SJSA1 (cell line): Measurements from ENCODE around the gene TRA2A. TPM values are rescaled to one million over a fixed set of nuclear protein-coding genes. Genes with fewer than 3 reads are reported as not detected.

ENCODE experiments used
- total RNA-seq: library from RNA; depleted of rRNA; stranded (reverse); fragments of >200 nt; shearing (Covaris generic); gene quantifications from 2 replicates; pipeline ENCODE4 v1.2.3, GENCODE V29; 2014; rRNA removed

Gene TRA2A
- total RNA-seq, 1 experiment from 2014 or later, result 29.0 TPM

Other genes with a start within 250 kb of the TRA2A start
- 94.0 and 139 TPM in 2 replicates for gene MALSU1, start 232.6 kb downstream of the TRA2A start, total RNA-seq
- 189 and 220 TPM in 2 replicates for gene IGF2BP3, start 61.5 kb downstream of the TRA2A start, total RNA-seq
- gene CCDC126, start 65.4 kb upstream of the TRA2A start, total RNA-seq, result 34.7 and 52.1 TPM in 2 replicates
- gene FAM221A, start 148.2 kb upstream of the TRA2A start, total RNA-seq, result 2.3 and 7.2 TPM in 2 replicates
- 0.06 and 0.58 TPM in 2 replicates for gene STK31, start 178.2 kb upstream of the TRA2A start, total RNA-seq